HG03571 (cell line): ENCODE results near the gene C22orf31.
"Not testable (repeated sequence)": the region's sequence is repeated elsewhere in the genome, so short reads cannot be mapped to it uniquely, and the experiment has no call there.

Source experiments
- ATAC-seq: cut with Tn5 transposase; IDR thresholded peaks from one replicate; pipeline ENCODE4 v1.9.1; 2021; ENCODE audit not compliant: unreplicated experiment

Gene C22orf31

DNA sequence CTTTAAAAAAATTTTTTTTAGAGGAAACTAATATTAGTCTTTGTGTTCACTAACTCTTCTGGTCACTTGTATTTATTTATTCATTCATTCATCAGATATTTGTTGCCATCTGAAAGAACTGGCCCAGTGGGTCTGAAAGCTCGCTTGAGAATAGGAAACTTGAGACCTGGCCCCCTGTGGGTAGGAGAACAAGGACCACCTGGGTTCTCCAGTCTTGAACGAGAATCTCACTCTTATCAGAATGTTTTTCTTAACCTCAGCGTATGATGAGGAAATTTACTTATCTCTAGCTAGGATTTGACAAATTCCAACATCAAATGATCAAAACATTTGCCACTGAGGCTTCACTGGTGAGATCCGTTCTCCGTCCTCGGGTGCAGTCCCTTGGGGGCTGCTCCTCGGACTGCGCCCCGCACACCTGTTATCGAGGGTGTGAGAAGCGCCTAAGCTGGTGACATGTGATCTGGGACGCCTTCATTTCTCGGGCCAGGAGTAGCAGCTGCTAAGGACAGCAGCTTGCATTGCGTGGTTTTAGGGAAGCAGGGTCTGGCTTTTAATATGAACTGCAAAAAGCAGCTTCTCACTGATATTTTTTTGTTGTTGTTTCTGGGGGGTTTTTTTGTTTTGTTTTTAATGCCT, 6.3 kb downstream of the C22orf31 start:
- no peak for ATAC-seq

DNA sequence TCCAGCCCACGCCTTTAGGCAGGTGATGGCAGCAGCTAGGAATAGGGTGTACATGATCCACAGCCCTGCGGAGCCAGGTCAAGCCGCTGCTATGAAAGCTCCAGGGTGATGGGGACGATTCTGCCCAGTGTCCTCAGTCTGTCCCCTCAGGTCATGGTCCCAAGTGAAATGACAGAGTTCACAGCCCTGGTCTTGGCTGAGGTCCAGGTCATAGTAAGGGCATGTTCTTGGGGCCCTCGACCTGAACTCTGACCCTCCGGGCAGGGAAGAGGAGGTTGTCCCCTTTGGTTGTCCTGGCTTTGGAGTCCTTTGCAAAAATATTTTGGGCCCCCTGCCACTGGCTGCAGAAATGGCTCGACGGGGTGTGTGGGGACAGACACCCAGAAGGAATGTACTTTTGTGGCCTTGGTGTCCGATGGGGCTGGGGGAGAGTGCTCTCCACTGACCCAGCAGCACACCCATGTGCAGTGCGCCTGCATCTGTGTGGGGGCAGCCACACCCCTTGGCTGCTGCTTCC, 7.3 kb downstream of the C22orf31 start:
- no peak for ATAC-seq

DNA sequence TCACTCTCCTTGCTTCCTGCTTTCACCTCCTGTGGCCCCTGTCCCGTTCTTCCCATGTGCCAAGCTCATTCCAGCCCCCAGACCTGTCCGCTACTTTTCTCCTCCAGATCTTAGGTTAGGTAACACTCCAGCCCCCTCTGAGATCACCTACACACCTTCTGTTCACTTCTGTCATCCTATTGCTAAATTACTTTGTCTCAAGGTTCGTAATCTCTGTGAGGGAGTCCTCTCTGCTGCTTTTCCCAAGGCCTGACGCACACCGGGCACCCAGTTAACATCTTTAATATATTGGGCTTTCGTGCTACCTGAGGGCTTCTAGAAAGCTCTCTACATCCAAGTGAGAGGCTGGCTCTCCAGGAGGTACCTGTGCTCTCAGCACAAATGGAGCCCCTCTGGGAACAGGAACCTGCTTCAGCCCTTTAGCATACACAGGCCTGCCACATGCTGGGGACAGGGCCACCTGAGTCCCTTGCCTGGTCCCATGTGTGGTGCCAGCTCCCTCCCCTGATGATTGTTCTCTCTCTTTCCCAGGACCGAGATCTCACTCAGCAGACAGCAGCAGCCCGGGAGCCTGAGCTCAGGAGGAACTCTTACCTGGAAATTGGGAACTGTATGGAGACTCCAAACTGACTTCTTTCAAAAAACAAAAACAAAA, 8.5 kb downstream of the C22orf31 start:
- ATAC-seq = no peak

DNA sequence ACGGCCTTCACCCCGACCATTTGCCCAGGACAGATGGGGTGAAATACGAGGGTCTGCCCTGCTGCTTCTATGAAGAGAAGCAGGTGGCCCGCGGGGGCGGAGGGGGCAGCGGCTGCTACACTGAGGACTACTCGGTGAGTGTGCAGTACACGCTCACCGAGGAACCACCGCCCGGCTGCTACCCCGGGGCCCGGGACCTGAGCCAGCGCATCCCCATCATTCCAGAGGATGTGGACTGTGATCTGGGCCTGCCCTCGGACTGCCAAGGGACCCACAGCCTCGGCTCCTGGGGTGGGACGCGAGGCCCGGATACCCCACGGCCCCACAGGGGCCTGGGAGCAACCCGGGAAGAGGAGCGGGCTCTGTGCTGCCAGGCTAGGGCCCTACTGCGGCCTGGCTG, 11.2 kb downstream of the C22orf31 start:
- no peak for ATAC-seq

DNA sequence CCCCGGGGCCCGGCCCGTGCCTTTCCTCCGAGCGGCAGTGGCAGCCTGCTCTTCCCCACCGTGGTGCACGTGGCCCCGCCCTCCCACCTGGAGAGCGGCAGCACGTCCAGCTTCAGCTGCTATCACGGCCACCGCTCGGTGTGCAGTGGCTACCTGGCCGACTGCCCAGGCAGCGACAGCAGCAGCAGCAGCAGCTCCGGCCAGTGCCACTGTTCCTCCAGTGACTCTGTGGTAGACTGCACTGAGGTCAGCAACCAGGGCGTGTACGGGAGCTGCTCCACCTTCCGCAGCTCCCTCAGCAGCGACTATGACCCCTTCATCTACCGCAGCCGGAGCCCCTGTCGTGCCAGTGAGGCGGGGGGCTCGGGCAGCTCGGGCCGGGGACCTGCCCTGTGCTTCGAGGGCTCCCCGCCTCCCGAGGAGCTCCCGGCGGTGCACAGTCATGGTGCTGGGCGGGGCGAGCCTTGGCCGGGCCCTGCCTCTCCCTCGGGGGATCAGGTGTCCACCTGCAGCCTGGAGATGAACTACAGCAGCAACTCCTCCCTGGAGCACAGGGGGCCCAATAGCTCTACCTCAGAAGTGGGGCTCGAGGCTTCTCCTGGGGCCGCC, 11.9 kb downstream of the C22orf31 start:
- ATAC-seq = no peak

DNA sequence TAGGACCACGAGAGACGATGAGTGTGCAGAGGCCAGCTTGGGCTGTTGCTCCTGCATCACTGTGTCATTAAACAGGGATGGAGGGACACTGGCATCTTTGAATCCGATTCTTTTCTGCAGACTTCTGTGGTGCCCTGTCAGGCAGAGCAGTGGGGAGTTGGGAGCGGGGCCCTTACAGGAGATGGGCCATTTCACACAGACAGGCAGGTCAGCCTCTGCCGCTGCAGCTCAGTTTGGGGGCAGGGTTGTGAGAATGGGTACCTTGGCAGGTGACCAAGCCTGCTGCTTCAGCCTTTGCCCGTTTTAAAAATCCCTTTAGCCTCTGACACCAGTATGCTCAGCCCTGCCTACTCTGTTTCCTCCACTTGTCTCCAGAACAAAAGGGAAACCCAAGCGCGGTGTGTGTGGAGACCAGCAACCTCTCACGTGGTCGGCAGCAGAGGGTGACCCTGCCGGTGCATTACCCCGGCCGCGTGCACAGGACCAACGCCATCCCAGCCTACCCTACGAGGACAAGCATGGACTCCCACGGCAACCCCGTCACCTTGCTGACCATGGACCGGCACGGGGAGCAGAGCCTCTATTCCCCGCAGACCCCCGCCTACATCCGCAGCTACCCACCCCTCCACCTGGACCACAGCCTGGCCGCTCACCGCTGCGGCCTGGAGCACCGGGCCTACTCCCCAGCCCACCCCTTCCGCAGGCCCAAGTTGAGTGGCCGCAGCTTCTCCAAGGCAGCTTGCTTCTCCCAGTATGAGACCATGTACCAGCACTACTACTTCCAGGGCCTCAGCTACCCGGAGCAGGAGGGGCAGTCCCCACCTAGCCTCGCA, 12.6 kb downstream of the C22orf31 start:
- ATAC-seq = no peak

DNA sequence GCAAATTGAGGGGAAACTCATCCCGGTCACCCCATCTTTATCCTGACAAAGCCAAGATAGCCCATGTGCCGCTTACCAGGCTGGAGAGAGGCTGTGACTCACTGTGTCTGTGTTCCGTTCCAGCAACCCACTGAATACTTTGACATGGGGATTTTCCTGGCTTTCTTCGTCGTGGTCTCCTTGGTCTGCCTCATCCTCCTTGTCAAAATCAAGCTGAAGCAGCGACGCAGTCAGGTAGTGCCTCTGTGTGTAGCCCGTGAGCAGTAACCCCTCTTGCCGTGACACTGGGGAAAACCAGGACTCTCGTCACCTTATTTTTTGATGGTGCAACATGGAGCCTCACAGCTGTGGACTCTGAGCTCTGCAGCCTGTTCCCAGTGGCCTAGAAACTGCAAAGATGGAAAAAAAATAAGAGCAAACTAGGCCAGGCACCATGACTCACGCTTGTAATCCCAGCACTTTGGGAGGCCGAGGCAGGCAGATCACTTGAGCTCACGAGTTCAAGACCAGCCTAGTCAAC, 16.9 kb downstream of the C22orf31 start:
- ATAC-seq = no peak

DNA sequence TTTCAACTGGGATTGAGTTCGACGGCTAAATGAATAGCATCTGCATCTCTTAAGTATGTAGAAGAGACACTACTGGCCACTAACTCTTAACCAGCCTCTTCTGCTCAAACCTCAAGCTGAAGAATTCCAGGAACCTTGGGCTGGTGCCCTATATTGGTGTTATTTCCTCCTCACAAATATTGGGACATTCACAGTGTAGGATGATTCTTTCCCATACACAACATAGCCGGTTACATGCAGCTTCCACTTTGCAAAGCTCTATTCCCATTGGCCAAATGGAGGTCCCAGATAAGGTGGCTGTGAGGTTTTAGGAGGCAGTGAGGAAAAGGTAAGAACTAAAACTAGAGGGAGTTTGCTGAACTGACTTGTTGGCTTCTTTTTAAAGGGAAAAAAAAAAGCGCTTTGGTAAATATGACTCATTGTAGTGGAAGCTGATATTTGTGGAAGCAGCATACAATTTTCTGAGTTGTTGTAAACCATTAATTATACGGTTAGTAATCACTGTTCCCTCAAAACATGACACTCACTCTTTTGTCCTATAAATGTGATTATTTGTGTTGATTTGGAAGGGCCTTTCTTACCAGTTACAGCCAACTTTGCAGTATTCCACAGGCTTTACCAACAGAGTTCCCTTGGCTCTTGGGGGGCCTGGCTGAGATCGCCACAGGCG, 17.6 kb downstream of the C22orf31 start:
- no peak for ATAC-seq

DNA sequence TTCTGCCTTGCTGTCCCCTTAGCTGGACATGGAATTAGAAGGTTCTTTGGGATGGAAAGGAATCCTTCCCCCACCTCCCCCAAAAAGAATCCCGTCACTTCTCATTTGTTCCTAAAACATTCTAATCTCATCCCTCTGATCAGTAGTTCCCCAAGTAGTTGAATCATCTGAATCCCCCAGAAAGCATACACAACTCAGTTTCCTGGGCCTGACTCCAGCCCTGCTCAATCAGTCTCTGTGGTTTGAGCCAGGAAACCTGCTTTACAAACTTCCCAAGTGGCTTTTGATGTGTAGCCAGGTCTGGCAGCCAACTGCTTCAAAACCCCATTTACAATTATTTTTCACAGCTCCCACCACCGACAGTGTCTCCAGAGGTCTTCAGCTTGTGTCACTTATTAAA, 20.2 kb downstream of the C22orf31 start:
- no peak for ATAC-seq

DNA sequence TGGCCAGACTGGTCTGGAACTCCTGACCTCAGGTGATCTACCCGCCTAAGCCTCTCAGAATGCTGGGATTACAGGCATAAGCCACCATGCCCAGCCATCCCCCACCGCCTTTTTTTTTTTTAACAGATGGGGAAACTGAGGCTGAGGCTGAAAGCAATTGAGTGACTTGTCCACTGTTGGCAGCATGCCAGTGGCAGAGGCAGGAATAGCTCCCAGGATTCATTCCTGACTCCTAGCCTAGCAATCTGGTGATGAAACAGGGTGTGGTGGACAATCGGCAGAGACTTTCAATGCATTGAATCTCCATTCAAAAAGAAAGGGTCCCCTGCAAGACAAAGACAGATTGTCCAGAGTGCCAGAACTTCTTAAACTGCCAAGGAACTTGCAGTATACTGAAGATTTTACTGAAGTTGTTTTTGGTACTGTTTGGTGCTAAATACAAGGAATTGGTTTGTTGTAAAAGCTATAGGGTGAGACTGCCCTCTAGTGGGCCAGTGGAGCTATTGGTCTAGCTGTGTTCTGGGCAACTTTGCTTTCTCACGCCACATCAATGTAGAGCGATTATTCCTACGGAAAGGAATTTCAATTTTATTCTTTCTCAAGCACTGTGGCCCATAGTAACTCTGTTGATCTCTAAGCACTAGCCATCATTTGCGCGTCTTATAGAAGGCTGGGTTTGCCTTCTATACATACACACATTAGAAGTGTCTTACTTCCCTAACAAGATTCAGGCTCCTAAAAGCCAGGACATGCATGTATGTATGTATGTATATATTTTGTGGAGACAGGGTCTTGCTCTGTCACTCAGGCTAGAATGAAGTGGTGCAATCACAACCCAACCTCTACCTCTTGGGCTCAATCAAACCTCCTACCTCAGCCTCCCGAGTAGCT, 21.0 kb downstream of the C22orf31 start:
- ATAC-seq = no peak

DNA sequence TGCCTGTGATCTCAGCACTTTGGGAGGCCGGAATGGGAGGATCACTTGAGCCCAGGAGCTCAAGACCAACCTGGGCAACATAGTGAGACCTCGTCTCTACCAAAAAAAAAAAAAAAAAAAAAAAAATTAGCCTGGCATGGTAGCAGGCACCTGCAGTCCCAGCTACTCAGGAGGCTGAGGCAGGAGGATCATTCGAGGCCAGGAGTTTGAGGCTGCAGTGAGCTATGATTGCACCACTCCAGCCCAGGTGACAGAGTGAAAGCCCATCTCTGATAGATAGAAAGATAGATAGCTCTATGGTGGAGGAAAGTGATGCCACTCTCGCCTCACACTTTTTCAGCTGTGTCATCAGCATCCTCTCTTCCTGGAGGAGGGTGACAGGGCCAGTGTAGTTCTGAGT, 21.9 kb downstream of the C22orf31 start:
- not testable (repeated sequence) for ATAC-seq

DNA sequence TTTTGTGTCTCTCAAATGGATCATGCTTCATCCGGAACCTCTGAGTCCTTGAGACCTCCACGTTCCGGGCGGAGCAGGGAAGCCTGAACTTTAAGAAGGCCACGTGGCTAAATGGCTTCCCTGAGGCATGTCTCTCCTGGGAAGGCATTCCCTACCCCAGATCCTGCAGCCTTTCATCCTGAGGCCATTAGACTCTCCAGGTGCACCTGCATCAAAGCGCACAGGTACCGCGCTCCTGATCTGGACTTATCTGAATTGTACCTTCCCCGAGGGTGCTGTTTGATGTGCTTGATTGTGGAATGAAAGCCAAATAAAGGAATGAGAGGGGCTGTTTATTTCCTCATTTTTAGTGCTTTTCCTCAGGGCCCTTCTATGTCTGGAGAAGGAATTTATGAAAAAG, 22.5 kb downstream of the C22orf31 start:
- no peak for ATAC-seq

DNA sequence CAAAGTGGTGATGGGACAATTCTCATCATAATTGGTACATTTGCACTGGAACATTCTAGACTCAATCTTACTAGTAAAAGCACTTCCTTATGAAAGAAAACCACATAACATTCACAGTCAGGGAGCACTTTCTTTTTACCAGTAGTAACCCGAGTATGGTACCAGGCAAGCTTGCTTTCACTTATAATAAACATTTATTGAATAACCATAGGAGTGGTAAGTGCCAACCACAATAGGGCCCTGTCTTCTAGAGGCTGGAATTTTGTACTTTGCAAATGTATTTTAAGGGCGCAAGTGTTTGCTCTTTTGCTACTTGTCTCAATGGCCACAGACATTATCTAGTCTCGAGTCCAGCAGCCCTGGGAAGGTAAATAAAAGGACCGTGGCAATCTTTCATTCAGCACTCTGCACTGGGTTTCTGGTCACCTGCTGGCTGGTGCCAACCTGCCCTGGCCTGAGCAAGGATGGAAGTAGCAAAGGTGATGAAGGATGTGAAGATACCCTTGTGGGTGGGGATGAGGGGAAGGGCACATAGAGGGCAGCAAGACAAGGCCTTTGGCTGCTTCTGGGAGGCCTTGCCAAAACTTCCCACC, 24.2 kb downstream of the C22orf31 start:
- ATAC-seq = no peak

DNA sequence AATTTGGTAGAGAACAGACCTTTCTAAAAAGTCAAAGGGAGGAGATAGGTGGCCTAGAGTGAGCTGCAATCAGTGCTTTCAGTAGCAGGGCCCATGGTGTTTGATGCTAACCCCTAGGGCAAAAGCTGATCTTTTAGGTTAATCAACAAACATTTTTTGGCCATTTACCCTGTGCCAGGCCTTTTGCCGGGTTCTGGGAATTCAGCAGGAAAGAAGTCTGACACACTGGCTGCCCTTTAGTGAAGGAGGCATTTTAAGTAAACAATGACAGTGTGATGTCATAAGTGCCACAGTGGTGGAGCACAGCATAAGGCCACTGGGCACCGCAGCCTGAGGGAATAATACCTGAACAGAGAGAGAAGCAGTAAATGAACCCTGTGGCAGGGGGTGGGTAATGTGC, 29.0 kb downstream of the C22orf31 start:
- no peak for ATAC-seq

DNA sequence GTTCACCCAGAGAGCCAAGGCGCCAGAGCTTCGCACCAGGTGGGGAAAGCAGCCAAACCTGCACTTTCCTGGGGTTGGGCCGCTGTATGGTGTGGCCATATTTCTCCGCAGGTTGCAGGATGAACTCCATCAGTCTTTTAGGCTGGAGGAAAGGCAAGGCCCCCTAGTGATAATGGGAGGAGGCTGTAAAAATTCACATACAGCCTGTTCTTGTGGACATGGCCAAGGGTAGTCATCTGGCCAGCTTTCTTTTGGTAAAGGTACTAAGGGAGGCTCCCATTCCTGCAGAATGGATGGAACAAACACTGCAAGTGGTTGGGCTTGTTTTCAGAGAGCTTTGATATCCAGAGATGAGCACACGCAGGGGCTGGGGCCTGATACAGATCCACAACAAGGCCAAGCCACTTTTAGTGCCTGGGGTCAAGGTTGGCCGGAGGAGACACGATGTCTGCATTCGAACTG, 29.6 kb downstream of the C22orf31 start:
- ATAC-seq = no peak

DNA sequence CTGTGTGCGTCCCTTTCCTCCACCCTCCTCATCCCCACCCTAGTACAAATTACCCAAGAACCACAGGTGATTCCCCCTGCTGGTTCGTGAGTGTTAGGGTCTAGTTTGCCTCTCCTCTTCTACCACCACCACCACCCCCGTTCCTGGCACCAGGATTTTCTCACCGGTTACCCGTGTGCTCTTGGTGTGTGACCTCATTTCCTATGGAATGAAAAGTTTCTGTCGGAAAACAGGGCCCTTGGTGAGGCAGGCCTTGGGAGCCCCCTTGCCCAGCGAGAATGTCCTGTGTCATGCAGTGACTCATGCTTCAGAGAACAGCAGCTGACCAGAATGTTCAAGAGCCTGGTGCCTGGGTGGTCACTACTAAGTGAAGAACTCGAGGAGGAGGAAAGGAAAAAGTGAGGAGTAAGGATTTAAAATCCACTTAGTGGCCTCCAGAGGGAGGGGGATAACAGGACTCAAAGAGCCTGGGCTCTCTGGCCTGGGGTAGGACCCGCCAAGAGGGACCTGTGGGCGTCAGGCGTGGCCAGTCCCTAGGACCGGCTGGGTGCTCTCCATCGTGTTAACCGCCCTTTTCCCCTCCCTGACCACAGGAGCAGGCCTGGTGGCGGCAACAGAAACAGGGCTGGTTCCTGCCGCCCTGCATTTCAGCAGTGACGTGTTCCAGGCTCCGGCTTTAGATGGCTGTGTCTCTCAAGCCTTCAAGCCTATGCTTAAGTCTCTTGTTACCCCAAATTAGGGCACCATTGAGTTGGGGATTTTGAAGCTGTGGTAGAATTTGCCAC, 30.2 kb downstream of the C22orf31 start:
- ATAC-seq = no peak

DNA sequence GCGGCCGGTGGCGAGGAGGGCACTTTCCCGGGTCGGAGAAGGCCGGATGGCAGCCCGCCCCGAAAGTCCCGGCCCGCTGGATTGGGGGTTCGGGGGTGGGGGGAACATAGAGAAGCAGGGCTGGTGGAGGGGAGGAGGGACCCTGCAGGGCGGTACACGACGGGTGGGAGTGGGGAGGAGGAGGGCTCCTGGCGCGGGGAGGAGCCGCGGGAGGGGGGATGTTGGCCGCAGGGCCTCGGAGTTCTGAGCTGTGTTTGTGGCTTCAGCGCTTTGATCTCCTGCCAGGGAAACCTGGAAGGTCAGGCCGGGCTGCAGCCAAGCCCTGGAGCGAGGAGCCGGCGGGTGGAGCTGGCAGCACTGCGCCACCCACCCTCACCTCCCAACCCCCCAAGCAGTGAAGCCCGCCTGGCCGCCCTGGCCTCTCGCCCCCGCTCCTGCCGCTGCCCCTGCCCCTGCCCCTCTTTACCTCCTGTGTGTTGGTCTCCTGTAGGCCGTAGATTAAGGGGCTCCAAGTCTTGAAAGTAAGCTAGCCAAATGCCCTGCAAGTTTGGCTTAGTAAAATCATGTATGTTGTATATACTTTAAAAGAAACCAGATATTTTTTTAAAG, 30.9 kb downstream of the C22orf31 start:
- ATAC-seq = no peak

DNA sequence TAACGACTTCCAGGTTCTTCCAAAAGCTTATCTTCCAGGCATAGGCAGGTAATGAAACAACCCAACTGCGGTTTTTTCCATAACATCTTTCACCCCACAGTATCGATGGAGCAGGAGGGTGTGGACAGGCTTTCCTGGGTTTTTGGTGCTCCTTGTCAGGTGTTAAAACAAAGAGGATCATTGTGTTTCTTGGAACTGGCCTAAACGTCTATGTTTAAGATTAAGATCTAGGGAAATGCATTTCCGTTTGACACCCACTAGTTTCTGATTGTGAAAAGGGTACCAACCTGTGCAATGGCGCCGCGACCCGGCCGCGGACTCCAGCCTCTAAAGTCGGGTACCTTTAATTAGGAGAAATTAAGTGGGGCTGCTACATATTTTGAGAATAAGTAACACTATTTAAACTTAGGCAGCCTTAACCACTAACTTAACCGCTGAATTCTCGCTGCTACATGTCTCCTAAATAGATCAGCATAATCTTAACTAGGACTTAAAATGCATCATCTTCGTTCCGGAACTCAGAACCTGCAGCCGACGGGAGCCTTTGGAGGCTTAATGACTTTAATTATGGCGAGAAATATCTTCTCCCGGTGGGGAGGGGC, 31.5 kb downstream of the C22orf31 start:
- ATAC-seq = no peak
